T-helper 1 cell (primary cell): ENCODE data around the gene ARHGAP1.

Experiments used
- DNase-seq, 5 donors: peaks; one replicate each; pipeline ENCODE4 v3.0.0-alpha.2; 2012 to 2020

The ARHGAP1 gene

GRCh38 chr11:46637546-46637945 is 62.9 kb downstream of the ARHGAP1 start:
- no peak for DNase-seq

GRCh38 chr11:46635557-46636139 is 64.8 kb downstream of the ARHGAP1 start:
- no peak for DNase-seq

- no peak for DNase-seq
These were observed 66.9 kb downstream of the ARHGAP1 start for GRCh38 chr11:46633291-46634217.

- no peak for DNase-seq
These were observed 67.9 kb downstream of the ARHGAP1 start for GRCh38 chr11:46632502-46632901.

- DNase-seq = no peak
These were observed 68.7 kb downstream of the ARHGAP1 start for GRCh38 chr11:46631676-46632075.

- DNase-seq = no peak
These were observed 70.2 kb downstream of the ARHGAP1 start for GRCh38 chr11:46630237-46630636.

- no peak for DNase-seq
These were observed 71.5 kb downstream of the ARHGAP1 start for GRCh38 chr11:46628961-46629360.
